ENCODE data around the gene C19orf25. TPM values are rescaled to one million over a fixed set of nuclear protein-coding genes. Genes with fewer than 3 reads are reported as not detected.
"Not testable (repeated sequence)": the region's sequence is repeated elsewhere in the genome, so short reads cannot be mapped to it uniquely, and the experiment has no call there.

Gene C19orf25
- total RNA-seq, 4 donors from 2014 or later = 34.3 to 49.6 (median 45.7) TPM

GRCh38 chr19:1521636-1522035 is 42.6 kb upstream of the C19orf25 start:
- no peak overlapping the region for H3K4me3 ChIP-seq (ENCODE audit: low read depth, poor library complexity, severe bottlenecking)
- intact Hi-C loops (cut with DNase I; ENCODE audit: low total_unique reads) = no loop called here
- no peak for TF ChIP-seq POLR2A (IDR thresholded peaks at IDR 0.05)
- TF ChIP-seq, protein P1, sequence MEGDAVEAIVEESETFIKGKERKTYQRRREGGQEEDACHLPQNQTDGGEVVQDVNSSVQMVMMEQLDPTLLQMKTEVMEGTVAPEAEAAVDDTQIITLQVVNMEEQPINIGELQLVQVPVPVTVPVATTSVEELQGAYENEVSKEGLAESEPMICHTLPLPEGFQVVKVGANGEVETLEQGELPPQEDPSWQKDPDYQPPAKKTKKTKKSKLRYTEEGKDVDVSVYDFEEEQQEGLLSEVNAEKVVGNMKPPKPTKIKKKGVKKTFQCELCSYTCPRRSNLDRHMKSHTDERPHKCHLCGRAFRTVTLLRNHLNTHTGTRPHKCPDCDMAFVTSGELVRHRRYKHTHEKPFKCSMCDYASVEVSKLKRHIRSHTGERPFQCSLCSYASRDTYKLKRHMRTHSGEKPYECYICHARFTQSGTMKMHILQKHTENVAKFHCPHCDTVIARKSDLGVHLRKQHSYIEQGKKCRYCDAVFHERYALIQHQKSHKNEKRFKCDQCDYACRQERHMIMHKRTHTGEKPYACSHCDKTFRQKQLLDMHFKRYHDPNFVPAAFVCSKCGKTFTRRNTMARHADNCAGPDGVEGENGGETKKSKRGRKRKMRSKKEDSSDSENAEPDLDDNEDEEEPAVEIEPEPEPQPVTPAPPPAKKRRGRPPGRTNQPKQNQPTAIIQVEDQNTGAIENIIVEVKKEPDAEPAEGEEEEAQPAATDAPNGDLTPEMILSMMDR (IDR thresholded peaks at IDR 0.05) = no peak
- WGBS, 2 donors = 55 to 68% methylated on average over 7 to 8 of the region's 14 CpGs
- DNase-seq (ENCODE audit: low spot score in 2 of 2) = no peak

- intact Hi-C loops (cut with DNase I; ENCODE audit: low total_unique reads) = no loop called here
- no peak for DNase-seq (ENCODE audit: low spot score in 2 of 2)
- no peak overlapping the region for H3K4me3 ChIP-seq (ENCODE audit: low read depth, poor library complexity, severe bottlenecking)
- TF ChIP-seq, protein P1 (IDR thresholded peaks at IDR 0.05) = no peak
- TF ChIP-seq POLR2A (IDR thresholded peaks at IDR 0.05) = no peak
- 72 to 76% methylated on average over 17 of the region's 17 CpGs for WGBS, 2 donors
Observed at GRCh38 chr19:1520203-1520780, 41.3 kb upstream of the C19orf25 start.

GRCh38 chr19:1519802-1520201 is 40.8 kb upstream of the C19orf25 start:
- 87% methylated on average over 8 of the region's 8 CpGs for WGBS, 2 donors
- intact Hi-C loops (cut with DNase I; ENCODE audit: low total_unique reads) = not testable (repeated sequence)

GRCh38 chr19:1518471-1518870 is 39.5 kb upstream of the C19orf25 start:
- no peak for TF ChIP-seq POLR2A (IDR thresholded peaks at IDR 0.05)
- TF ChIP-seq, protein P1 (IDR thresholded peaks at IDR 0.05) = no peak
- H3K4me3 ChIP-seq (ENCODE audit: low read depth, poor library complexity, severe bottlenecking) = no peak overlapping the region
- 86 to 95% methylated on average over 3 to 4 of the region's 4 CpGs for WGBS, 2 donors
- intact Hi-C loops (cut with DNase I; ENCODE audit: low total_unique reads) = no loop called here
- DNase-seq (ENCODE audit: low spot score in 2 of 2) = no peak

More at GRCh38 chr19:1519802-1520201, 40.8 kb upstream of the C19orf25 start:
- not testable (repeated sequence) for DNase-seq (ENCODE audit: low spot score in 2 of 2); H3K4me3 ChIP-seq (ENCODE audit: low read depth, poor library complexity, severe bottlenecking)

- no peak overlapping the region for H3K4me3 ChIP-seq (ENCODE audit: low read depth, poor library complexity, severe bottlenecking)
- DNase-seq (ENCODE audit: low spot score in 2 of 2) = no peak
- TF ChIP-seq, protein P1 (IDR thresholded peaks at IDR 0.05) = no peak
- no peak for TF ChIP-seq POLR2A (IDR thresholded peaks at IDR 0.05)
- intact Hi-C loops (cut with DNase I; ENCODE audit: low total_unique reads) = no loop called here
- WGBS, 2 donors = 74 to 87% methylated on average over 8 of the region's 8 CpGs
Observed at GRCh38 chr19:1516395-1516753, 37.4 kb upstream of the C19orf25 start.

- no peak for DNase-seq (ENCODE audit: low spot score in 2 of 2)
- 70 to 76% methylated on average over 13 to 14 of the region's 14 CpGs for WGBS, 2 donors
- H3K4me3 ChIP-seq (ENCODE audit: low read depth, poor library complexity, severe bottlenecking) = no peak overlapping the region
- intact Hi-C loops (cut with DNase I; ENCODE audit: low total_unique reads) = no loop called here
- TF ChIP-seq POLR2A (IDR thresholded peaks at IDR 0.05) = no peak
- TF ChIP-seq, protein P1 (IDR thresholded peaks at IDR 0.05) = no peak
Observed at GRCh38 chr19:1514986-1515721, 36.1 kb upstream of the C19orf25 start.
